IPS-18a (cell line): ENCODE results near the gene ROBO3.

Experiments
- H3K27ac ChIP-seq: one replicate; pipeline ENCODE4 v1.5.1; 2013; ENCODE audit warnings: low read length
- H3K27me3 ChIP-seq: one replicate; pipeline ENCODE4 v1.6.1; 2013; ENCODE audit warnings: mild to moderate bottlenecking, low read length; ENCODE audit not compliant: control insufficient read depth, insufficient read depth
- H3K36me3 ChIP-seq: one replicate; pipeline ENCODE4 v1.6.1; 2013; ENCODE audit warnings: low read depth, low read length; ENCODE audit not compliant: control insufficient read depth
- H3K4me1 ChIP-seq: one replicate; pipeline ENCODE4 v1.6.1; 2013; ENCODE audit warnings: low read depth, low read length; ENCODE audit not compliant: control insufficient read depth
- H3K4me3 ChIP-seq: one replicate; pipeline ENCODE4 v1.5.1; 2013; ENCODE audit warnings: low read length
- H3K9ac ChIP-seq: one replicate; pipeline ENCODE4 v1.6.1; 2013; ENCODE audit warnings: mild to moderate bottlenecking, low read length, moderate library complexity
- H3K9me3 ChIP-seq: one replicate; pipeline ENCODE4 v1.6.1; 2013; ENCODE audit warnings: low read depth, low read length; ENCODE audit not compliant: control insufficient read depth

ROBO3 gene

DNA sequence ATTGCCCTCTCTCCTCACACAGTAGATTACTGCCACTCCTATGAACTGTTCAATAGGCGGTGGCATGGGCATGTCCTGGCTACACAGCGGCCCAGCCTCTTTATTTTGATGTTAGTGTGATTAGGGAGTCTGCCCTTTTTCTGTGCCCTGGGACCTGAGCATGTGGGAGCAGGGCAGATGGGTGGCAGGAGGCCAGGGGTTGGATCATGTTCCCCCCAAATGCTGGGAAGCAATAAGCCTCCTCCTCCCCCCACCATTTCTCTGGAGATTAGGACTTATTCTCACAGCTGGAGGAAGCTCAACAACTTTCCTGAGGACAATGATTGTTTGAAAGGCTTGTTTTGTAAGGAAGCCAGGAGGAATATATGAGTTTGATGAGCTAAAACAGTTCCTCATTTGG lies 54.7 kb downstream of the ROBO3 start:
- Histone ChIP-seq H3K27me3 (peaks cover 60% of the 10 kb centered on the region), H3K27ac (no peak overlapping the region), H3K9me3 (no peaks in the 10 kb centered on the region), H3K4me1 (no peaks in the 10 kb centered on the region), H3K9ac (no peak overlapping the region), H3K4me3 (no peak overlapping the region), H3K36me3 (no peaks in the 10 kb centered on the region)

DNA sequence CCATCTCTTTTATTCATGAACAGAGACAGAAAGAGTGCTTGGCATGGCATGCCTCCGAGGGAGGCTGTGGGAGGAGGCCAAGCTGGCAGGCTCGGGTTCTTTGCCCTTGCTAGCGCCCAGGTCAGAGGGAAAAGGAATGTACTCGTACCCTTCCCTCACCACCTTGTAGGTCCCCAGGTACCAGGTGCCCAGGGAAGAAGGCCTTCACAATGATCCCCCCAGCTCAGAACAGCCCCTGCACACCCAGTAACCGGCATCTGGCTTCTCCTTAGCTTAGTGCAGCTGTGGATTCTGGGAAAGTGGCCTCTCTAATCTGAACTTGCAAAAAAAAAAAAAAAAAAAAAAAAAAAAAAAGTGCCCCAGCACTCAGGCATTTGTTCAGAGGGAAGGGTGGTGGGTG lies 55.1 kb downstream of the ROBO3 start:
- no peak overlapping the region for H3K9ac ChIP-seq

DNA sequence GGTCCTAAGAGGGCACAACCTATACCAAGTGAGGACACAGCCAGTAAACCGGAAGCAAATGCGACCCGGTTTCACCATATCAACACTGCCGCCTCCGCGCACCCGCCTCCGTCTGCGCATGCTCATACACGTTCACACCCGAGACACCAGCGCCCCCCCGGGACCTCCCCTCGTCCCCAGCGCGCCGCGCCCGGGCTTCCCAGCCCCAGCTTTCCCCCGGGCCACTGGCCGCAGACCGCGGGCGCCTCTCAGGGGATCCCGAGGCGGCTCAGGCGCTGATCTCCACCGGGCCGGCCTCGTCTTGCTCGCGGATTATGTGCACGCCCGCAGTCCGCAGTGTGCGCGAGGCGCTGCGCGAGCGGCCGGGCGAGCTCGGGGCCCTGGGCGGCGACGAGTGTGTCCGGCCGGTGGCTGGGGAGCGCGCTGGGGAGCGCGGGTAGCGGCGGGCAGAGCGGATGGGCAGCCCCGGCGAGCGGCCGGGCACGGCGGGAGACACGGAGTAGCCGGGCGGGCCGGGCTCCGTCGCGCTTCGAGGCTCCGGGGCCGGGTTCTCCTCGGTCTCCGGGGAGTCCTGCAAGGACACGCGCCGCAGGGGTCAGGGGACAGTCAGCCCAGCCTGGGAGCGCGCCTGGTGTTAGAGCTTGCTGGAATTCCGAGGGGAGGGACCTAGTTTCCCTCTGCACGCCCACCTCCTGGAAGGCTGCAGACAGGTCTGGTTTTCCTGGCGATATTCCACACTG lies 55.8 kb downstream of the ROBO3 start:
- H3K9ac ChIP-seq, result no peak overlapping the region
- H3K27ac ChIP-seq, result no peak overlapping the region
- no peaks in the 10 kb centered on the region for H3K4me1 ChIP-seq
- H3K36me3 ChIP-seq, result no peaks in the 10 kb centered on the region
- peak overlapping the region; percentile 53 for H3K4me3 ChIP-seq
- no peaks in the 10 kb centered on the region for H3K9me3 ChIP-seq
- peaks cover 60% of the 10 kb centered on the region for H3K27me3 ChIP-seq

More for the DNA sequence above, 55.1 kb downstream of the ROBO3 start:
- peaks cover 60% of the 10 kb centered on the region for H3K27me3 ChIP-seq
- no peak overlapping the region for H3K27ac ChIP-seq
- peak overlapping the region; percentile 53 for H3K4me3 ChIP-seq
- no peaks in the 10 kb centered on the region for H3K36me3 ChIP-seq
- no peaks in the 10 kb centered on the region for H3K9me3 ChIP-seq
- H3K4me1 ChIP-seq, result no peaks in the 10 kb centered on the region

GRCh38 chr11:124922831-124923230 lies 57.6 kb downstream of the ROBO3 start:
- Histone ChIP-seq H3K36me3 (no peaks in the 10 kb centered on the region), H3K4me1 (no peaks in the 10 kb centered on the region), H3K9ac (no peak overlapping the region), H3K27me3 (peaks cover 60% of the 10 kb centered on the region), H3K27ac (no peak overlapping the region), H3K9me3 (no peaks in the 10 kb centered on the region), H3K4me3 (no peak overlapping the region)

GRCh38 chr11:124923296-124923695 lies 58.1 kb downstream of the ROBO3 start:
- Histone ChIP-seq H3K27me3 (peaks cover 59% of the 10 kb centered on the region), H3K4me3 (no peak overlapping the region)

DNA sequence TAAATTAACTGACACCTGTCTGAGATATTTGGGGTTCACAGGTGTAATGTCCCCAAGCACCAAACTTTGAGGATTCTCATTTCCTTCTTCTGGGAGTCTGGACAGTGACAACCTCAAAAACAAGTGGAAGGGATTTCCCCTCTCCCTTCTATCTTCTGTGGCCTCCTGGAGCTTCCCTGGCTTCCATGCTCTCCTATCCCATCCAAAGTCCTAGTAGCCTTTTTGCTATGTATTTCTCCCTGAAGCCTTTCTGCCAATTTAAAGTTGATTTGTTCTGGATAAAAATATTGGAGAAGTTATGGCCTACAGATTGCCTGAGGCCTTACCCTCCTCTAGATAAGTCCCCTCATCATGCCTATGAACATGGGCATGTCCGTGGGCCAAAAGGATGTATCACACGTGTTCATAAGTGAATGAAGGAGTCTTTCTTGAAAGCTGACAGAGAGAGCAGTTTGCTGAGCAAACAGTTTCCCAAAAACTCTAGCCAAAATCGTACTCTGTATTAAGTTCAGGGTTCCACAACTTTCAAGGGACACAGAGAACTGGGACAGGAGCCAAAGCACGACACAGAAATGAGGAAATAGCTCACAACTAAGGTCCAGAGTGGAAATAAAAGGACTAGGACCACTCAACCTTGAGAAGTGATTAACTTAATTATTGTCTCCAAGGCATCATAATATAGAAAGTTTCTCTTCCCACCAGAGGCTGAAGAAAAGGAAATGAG lies 63.9 kb downstream of the ROBO3 start:
- Histone ChIP-seq H3K4me1 (no peaks in the 10 kb centered on the region), H3K27me3 (peaks cover under 1% of the 10 kb centered on the region), H3K9ac (no peak overlapping the region), H3K36me3 (no peaks in the 10 kb centered on the region), H3K4me3 (no peak overlapping the region), H3K9me3 (no peaks in the 10 kb centered on the region), H3K27ac (no peak overlapping the region)

More at GRCh38 chr11:124923296-124923695, 58.1 kb downstream of the ROBO3 start:
- no peaks in the 10 kb centered on the region for H3K9me3 ChIP-seq
- no peak overlapping the region for H3K27ac ChIP-seq
- H3K9ac ChIP-seq, result no peak overlapping the region
- H3K4me1 ChIP-seq, result no peaks in the 10 kb centered on the region
- no peaks in the 10 kb centered on the region for H3K36me3 ChIP-seq

DNA sequence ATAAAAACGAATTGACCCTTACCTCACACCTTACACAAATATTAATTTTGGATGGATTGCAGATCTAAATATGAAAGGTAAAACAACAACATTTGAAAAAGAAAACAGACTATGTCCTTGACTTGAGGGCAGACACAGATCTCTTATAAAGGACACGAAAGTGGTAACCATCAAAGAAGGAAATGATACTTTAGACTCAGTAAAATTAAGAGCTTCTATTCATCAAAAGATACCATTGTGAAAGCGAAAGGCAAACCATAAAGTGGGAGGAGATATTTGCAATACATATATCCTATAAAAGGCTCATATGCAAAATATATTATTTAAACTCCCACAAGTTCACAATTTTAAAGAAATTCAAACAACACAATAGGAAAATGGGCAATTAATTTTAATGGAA lies 65.6 kb downstream of the ROBO3 start:
- Histone ChIP-seq H3K4me3 (no peak overlapping the region), H3K27ac (no peak overlapping the region), H3K9ac (no peak overlapping the region), H3K4me1 (no peaks in the 10 kb centered on the region), H3K9me3 (no peaks in the 10 kb centered on the region), H3K27me3 (no peaks in the 10 kb centered on the region), H3K36me3 (no peaks in the 10 kb centered on the region)
